ENCODE results near the gene HVCN1. TPM values are rescaled to one million over a fixed set of nuclear protein-coding genes. Genes with fewer than 3 reads are reported as not detected.

HVCN1 gene
- total RNA-seq, 3 donors from 2014 or later: 6.1 to 8.1 (median 7.2) TPM

DNA sequence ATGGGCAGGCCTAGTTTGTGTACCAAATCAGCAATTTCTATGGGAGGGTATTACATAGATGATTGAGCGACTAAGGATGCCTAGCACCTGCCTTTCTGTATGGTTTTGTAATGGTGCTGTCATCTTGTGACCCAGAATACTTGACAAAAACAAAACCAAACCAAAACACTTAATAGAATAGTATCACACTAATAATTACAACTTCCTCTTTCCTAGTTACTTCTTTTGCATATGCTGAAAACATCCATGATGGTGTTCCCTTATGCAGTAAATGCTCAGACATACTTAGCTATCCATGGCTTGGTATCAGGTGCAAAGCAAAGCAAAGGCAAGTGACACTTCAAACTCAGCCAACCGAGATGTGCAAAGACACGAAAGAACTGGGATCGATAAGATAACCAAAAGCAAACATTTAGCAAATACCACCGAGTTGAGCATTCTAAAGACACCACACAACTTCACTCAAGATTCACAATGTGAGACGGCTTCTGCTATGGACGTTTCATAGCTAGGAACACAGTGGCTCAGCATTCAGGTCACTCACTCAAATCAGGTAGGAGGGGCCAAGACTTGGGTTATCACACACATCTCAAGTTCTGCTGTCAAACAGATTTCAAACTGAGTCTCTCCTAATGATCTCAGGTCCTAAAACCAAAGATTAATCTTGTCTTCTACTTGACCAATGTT lies 29.4 kb upstream of the HVCN1 start:
- peaks cover 47% of the 10 kb centered on the region for H3K36me3 Mint-ChIP-seq (ENCODE audit: insufficient read depth)
- ATAC-seq (no peak), DNase-seq (no peak)
- H3K9me3 Mint-ChIP-seq: no peaks in the 10 kb centered on the region
- no peaks in the 10 kb centered on the region for H3K27me3 Mint-ChIP-seq (ENCODE audit: low read depth)
- peaks cover 15% of the 10 kb centered on the region for H3K4me1 Mint-ChIP-seq (ENCODE audit: low read depth)
- no peak overlapping the region for H3K4me3 Mint-ChIP-seq

- no peaks in the 10 kb centered on the region for H3K9me3 Mint-ChIP-seq
- peaks cover 41% of the 10 kb centered on the region for H3K36me3 Mint-ChIP-seq (ENCODE audit: insufficient read depth)
- peak; percentile 71 to 84 for ATAC-seq
Observed at GRCh38 chr12:110717037-110717436, 28.1 kb upstream of the HVCN1 start.

GRCh38 chr12:110708917-110709316 lies 20.0 kb upstream of the HVCN1 start:
- Mint-ChIP-seq H3K4me3 (no peak overlapping the region), H3K4me1 (ENCODE audit: low read depth) (no peaks in the 10 kb centered on the region), H3K27me3 (ENCODE audit: low read depth) (no peaks in the 10 kb centered on the region), H3K9me3 (no peaks in the 10 kb centered on the region), H3K36me3 (ENCODE audit: insufficient read depth) (peaks cover 1% of the 10 kb centered on the region)
- ATAC-seq (no peak), DNase-seq (no peak)

More at GRCh38 chr12:110717037-110717436, 28.1 kb upstream of the HVCN1 start:
- peaks cover 15% of the 10 kb centered on the region for H3K4me1 Mint-ChIP-seq (ENCODE audit: low read depth)
- no peak for DNase-seq
- H3K4me3 Mint-ChIP-seq: no peak overlapping the region
- H3K27me3 Mint-ChIP-seq (ENCODE audit: low read depth): no peaks in the 10 kb centered on the region

GRCh38 chr12:110705309-110705708 lies 16.4 kb upstream of the HVCN1 start:
- no peak for ATAC-seq
- H3K4me3 Mint-ChIP-seq: no peak overlapping the region
- H3K27me3 Mint-ChIP-seq (ENCODE audit: low read depth): no peaks in the 10 kb centered on the region
- DNase-seq: no peak
- no peaks in the 10 kb centered on the region for H3K9me3 Mint-ChIP-seq
- peaks cover 1% of the 10 kb centered on the region for H3K36me3 Mint-ChIP-seq (ENCODE audit: insufficient read depth)
- no peaks in the 10 kb centered on the region for H3K4me1 Mint-ChIP-seq (ENCODE audit: low read depth)

DNA sequence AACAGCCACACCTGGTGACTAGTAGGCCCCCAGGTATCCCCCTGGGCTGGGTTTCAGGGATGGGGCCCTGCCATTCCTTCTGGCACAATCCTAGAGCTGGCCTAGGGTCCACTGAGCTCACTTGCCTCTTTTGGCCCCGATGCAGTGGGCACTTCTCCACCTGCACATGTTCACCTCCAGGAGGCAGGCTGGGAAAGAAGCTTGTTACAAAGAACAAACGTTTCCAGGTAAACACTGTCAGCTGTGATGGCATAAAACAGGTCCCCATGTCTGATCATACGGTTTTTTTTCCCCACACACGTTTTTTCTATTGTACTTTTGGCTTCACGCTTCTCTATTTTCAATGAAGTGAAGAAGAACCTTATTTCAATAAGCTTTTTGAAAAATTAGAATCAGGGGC lies 15.8 kb upstream of the HVCN1 start:
- DNase-seq: no peak
- H3K4me1 Mint-ChIP-seq (ENCODE audit: low read depth): no peaks in the 10 kb centered on the region
- no peaks in the 10 kb centered on the region for H3K9me3 Mint-ChIP-seq
- no peak for ATAC-seq
- no peaks in the 10 kb centered on the region for H3K27me3 Mint-ChIP-seq (ENCODE audit: low read depth)
- H3K4me3 Mint-ChIP-seq: no peak overlapping the region
- H3K36me3 Mint-ChIP-seq (ENCODE audit: insufficient read depth): peaks cover 1% of the 10 kb centered on the region

GRCh38 chr12:110704231-110704630 lies 15.3 kb upstream of the HVCN1 start:
- H3K9me3 Mint-ChIP-seq: no peaks in the 10 kb centered on the region

DNA sequence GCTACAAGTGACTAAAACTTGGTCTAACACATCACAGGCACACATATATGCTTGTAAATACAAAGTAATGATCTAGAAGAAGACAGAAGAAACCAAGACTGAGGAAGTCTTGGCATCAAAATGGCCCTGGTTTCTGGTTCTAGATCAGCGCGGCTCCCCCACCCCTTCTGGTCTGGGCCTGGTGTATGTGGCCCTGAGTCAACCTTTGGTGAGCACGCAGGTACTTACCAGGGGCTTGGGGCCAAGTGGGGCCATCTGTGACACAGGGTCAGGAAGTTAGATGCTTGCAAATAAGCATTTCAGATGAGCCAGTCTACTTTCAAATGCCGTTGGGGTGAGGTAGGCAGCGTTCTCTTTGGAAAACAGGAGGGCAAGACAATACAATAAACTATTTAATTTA lies 13.2 kb upstream of the HVCN1 start:
- Mint-ChIP-seq H3K4me1 (ENCODE audit: low read depth) (peaks cover 5% of the 10 kb centered on the region), H3K36me3 (ENCODE audit: insufficient read depth) (no peaks in the 10 kb centered on the region), H3K4me3 (no peak overlapping the region), H3K27me3 (ENCODE audit: low read depth) (no peaks in the 10 kb centered on the region), H3K9me3 (no peaks in the 10 kb centered on the region)
- DNase-seq (no peak), ATAC-seq (no peak)

More at GRCh38 chr12:110704231-110704630, 15.3 kb upstream of the HVCN1 start:
- DNase-seq (no peak), ATAC-seq (no peak)
- Mint-ChIP-seq H3K4me1 (ENCODE audit: low read depth) (no peaks in the 10 kb centered on the region), H3K4me3 (no peak overlapping the region), H3K27me3 (ENCODE audit: low read depth) (no peaks in the 10 kb centered on the region), H3K36me3 (ENCODE audit: insufficient read depth) (peaks cover 1% of the 10 kb centered on the region)

DNA sequence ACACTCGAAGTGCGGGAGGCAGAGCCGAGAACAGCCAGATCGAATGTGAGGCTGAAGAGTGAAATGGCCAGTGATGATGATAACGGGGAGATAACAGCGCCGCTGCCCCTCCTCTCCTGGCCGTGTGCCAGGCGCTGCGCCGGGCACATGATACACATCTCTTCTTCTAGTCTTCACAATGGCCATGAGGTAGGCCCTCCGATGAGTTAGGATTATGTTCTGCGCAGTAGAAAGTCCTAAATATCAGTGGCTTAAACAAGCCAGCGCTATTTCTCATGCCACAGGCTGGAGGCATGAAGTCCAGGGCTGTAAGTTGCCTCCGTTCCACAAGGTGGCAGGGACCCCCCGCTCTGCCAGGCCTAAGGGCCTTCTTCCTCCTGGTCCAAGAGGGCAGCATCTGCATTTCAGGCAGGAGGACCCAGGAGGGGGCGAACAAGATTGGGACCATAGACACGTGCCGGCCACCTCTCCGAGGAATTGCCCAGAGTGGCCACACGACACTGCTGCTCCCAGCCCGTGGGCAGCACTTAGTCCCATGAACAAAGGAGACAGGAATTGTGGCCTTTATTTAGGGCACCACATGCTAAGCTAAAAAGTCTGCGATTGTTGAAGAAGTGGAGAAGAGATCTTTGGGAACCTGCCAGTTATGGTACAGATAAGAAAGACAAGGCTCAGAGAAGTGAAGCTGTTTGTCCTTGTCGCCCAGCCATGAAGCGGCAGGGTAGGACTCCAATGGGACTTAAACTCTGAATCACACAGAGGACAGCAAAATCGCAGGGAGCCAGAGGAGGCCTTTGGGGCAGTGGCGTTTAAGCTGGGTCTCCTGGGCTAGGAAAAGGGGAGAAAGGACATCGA lies 10.9 kb upstream of the HVCN1 start:
- Mint-ChIP-seq H3K9me3 (no peaks in the 10 kb centered on the region), H3K4me3 (no peak overlapping the region), H3K36me3 (ENCODE audit: insufficient read depth) (no peaks in the 10 kb centered on the region), H3K4me1 (ENCODE audit: low read depth) (peaks cover 6% of the 10 kb centered on the region), H3K27me3 (ENCODE audit: low read depth) (no peaks in the 10 kb centered on the region)
- DNase-seq: no peak
- ATAC-seq: no peak

DNA sequence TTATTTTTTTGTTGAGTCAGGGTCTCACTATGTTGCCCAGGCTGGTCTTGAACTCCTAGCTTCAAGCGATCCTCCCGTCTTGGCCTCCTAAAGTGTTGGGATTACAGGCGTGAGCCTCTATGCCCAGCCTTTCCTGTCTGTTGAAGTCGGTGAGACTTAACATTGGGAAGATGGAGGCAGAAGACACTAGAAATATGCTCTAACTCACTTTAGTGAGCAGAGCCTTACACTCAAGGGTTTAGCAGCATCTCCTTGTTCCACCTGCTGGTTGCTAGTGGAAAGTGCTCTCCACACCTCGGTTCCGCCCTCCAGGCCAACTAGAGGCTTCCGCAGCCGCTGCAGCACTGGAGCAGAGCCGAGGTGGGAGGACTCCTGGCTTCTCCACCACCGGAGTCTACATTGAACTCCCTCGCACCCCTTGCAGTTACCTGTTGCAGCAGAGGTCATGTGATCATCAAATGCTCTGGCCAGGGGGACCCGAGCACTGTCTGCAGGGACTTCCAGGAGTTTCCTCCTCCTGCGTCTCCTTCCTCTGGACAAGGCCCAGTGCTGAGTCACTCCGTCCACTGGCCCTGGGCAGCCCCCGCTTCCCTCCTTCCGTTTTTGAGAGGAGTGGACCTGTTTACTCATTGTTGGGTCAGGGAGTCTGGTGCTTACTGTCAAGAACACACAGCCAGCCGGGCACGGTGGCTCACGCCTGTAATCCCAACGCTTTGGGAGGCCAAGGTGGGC lies 9.4 kb upstream of the HVCN1 start:
- no peaks in the 10 kb centered on the region for H3K9me3 Mint-ChIP-seq
- DNase-seq: peak; percentile 63
- ATAC-seq: peak; percentile 100

GRCh38 chr12:110697236-110697635 lies 8.3 kb upstream of the HVCN1 start:
- ATAC-seq: no peak
- no peak for DNase-seq
- H3K9me3 Mint-ChIP-seq: no peaks in the 10 kb centered on the region
- no peaks in the 10 kb centered on the region for H3K27me3 Mint-ChIP-seq (ENCODE audit: low read depth)
- H3K4me1 Mint-ChIP-seq (ENCODE audit: low read depth): peaks cover 9% of the 10 kb centered on the region
- H3K36me3 Mint-ChIP-seq (ENCODE audit: insufficient read depth): no peaks in the 10 kb centered on the region
- H3K4me3 Mint-ChIP-seq: no peak overlapping the region

More for the DNA sequence above, 9.4 kb upstream of the HVCN1 start:
- peaks cover 9% of the 10 kb centered on the region for H3K4me1 Mint-ChIP-seq (ENCODE audit: low read depth)
- no peaks in the 10 kb centered on the region for H3K36me3 Mint-ChIP-seq (ENCODE audit: insufficient read depth)
- no peaks in the 10 kb centered on the region for H3K27me3 Mint-ChIP-seq (ENCODE audit: low read depth)
- no peak overlapping the region for H3K4me3 Mint-ChIP-seq

GRCh38 chr12:110696283-110696682 lies 7.4 kb upstream of the HVCN1 start:
- DNase-seq: no peak
- ATAC-seq: no peak
- Mint-ChIP-seq H3K27me3 (ENCODE audit: low read depth) (no peaks in the 10 kb centered on the region), H3K4me1 (ENCODE audit: low read depth) (peaks cover 11% of the 10 kb centered on the region), H3K36me3 (ENCODE audit: insufficient read depth) (no peaks in the 10 kb centered on the region), H3K4me3 (no peak overlapping the region), H3K9me3 (no peaks in the 10 kb centered on the region)

GRCh38 chr12:110694330-110694901 lies 5.5 kb upstream of the HVCN1 start:
- Mint-ChIP-seq H3K9me3 (no peaks in the 10 kb centered on the region), H3K27me3 (ENCODE audit: low read depth) (no peaks in the 10 kb centered on the region), H3K36me3 (ENCODE audit: insufficient read depth) (no peaks in the 10 kb centered on the region), H3K4me1 (ENCODE audit: low read depth) (peaks cover 23% of the 10 kb centered on the region), H3K4me3 (no peak overlapping the region)
- DNase-seq: no peak
- ATAC-seq: no peak

GRCh38 chr12:110693731-110694130 lies 4.8 kb upstream of the HVCN1 start:
- DNase-seq (no peak), ATAC-seq (no peak)
- Mint-ChIP-seq H3K9me3 (no peaks in the 10 kb centered on the region), H3K4me1 (ENCODE audit: low read depth) (peaks cover 24% of the 10 kb centered on the region), H3K4me3 (no peak overlapping the region), H3K36me3 (ENCODE audit: insufficient read depth) (no peaks in the 10 kb centered on the region), H3K27me3 (ENCODE audit: low read depth) (no peaks in the 10 kb centered on the region)

DNA sequence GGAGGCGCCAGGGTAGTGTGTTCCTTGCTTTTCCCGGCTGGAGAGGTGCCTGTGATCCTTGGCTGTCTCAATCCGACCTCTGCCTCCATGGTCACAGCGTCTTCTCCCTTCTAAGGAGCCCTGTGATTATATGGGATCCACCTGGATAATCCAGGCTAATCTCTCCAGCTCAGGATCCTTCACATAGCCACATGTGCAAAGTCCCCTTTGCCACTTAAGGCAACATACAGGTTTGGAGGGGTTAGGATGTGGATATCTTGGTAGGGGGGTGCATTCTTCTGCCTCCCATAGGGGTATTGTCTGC lies 1.2 kb upstream of the HVCN1 start:
- ATAC-seq (no peak), DNase-seq (no peak)
- Mint-ChIP-seq H3K9me3 (no peaks in the 10 kb centered on the region), H3K27me3 (ENCODE audit: low read depth) (no peaks in the 10 kb centered on the region), H3K4me3 (peak overlapping the region; percentile 89), H3K4me1 (ENCODE audit: low read depth) (peaks cover 33% of the 10 kb centered on the region), H3K36me3 (ENCODE audit: insufficient read depth) (peaks cover 2% of the 10 kb centered on the region)
